Activated effector memory CD4-positive, alpha-beta T cell treated with anti-CD3 and anti-CD28 coated beads, Interleukin-2, amount 50 U/mL, for 16 hours (primary cell): ENCODE data around the gene OR51B2.
"Not testable (repeated sequence)": the region's sequence is repeated elsewhere in the genome, so short reads cannot be mapped to it uniquely, and the experiment has no call there.

Experiments used
- DNase-seq: peaks from one replicate; pipeline ENCODE4 v3.0.0-alpha.2; 2020

Gene OR51B2, protein sequence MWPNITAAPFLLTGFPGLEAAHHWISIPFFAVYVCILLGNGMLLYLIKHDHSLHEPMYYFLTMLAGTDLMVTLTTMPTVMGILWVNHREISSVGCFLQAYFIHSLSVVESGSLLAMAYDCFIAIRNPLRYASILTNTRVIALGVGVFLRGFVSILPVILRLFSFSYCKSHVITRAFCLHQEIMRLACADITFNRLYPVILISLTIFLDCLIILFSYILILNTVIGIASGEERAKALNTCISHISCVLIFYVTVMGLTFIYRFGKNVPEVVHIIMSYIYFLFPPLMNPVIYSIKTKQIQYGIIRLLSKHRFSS

GRCh38 chr11:5324197-5324596, at the start of gene OR51B2:
OR51B2 (minus strand) TSS chr11:5324297; CDS start chr11:5324297, 0 bp downstream.
- DNase-seq = no peak

DNA sequence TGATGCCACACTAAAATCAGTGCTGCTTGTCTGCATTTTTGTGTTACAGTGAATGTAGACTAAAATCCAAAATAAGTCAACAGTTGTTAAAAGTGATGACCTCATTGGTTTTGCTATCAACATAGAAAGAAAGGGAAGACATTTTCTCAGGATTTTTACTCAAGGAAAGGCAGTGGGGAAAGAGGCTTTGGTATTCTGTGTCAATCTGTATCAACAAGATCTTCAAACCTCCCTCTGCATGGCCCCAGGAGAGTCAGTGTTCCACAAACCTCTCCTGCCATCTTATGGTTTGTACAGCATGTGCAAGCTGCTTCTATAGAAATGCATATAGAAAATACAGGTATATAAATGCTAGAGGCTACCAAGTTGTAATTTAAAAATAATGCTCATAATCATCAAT, 45.7 kb upstream of the OR51B2 start:
- no peak for DNase-seq

GRCh38 chr11:5368502-5369043, 44.5 kb upstream of the OR51B2 start:
- DNase-seq = no peak

DNA sequence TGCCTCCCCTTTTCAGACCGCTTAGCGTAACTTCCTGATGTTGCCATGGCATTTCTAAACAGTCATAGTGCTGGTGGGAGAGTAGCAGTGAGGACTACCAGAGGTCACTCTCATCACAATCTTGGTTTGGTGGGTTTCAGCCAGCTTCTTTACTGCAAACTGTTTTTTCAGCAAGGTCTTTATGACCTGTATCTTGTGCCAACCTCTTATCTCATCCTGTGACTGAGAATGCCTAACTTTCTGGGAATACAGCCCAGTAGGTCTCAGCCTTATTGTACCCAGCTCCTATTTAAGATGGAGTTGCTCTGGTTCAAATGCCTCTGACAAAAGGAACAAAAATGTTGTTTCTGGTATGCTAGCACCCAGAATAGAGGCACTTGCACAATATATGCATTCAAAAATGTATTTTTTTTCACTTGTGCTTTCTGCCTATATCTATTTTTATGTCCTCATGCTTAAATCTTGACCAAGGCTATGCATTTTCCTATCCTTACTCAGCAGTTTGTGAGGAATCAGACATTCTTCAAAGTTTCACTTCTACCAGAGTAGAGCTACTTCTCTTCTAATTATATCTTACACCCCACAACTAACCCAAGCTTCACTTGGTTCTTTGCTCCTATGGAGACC, 43.5 kb upstream of the OR51B2 start:
- DNase-seq = no peak

DNA sequence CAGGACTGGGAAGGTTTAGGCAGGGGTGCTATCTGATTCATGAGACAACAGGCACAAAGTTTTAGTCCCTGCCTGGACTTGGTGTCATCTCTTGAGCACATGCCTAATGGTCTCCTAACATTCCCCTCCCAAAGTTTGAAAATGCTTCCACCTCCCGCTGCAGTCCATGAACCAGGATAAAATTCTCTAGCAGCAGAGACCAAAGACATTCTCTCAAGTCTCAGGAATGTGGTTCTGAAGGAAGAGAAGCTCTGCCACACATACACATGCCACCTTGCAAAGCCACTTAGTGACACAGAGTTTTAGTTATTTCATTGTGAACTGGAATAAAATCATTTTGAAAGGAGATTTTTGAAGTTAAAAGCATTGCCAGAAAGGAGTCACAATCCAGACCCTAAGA, 42.8 kb upstream of the OR51B2 start:
- no peak for DNase-seq

GRCh38 chr11:5366365-5366764, 42.3 kb upstream of the OR51B2 start:
- not testable (repeated sequence) for DNase-seq

DNA sequence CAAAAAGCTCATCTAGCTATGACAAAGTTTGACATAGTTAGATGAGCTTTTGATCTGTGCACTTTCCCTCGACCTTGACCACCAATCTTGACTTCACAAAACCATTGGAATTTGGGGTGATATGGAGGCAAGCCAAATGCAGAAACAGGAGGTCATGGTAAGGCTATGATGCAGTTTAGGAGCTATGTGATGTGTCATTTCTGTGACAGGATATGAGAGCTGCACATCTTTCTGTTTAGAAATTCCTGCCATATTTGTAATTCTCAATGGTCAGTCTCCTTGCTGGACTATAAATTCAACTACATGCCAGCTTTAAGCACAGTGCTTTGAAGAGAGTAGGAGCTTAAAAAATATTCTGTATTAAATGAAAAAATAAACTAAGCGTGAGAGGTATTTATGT, 40.1 kb upstream of the OR51B2 start:
- no peak for DNase-seq

DNA sequence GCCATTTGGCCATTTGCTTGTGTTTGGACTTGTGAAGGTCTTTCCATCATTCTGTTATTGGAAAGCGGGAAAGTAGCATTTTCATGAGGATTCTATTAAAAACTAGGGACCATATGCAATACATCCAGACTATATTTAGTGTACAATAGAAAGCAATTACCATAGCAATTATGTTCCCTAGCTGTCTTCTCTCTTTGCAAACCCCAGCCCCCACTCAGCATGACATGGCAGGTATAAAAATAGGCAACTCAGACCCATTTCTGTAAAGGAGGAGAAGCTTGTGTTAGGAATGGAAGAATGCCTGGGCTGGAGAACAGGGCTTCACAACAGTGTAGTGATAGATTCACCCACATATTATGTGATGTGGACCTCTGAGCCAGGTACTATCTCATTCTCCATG, 39.6 kb upstream of the OR51B2 start:
- DNase-seq = no peak

GRCh38 chr11:5362017-5362625, 38.0 kb upstream of the OR51B2 start:
- DNase-seq = no peak

- not testable (repeated sequence) for DNase-seq
These were observed 31.9 kb upstream of the OR51B2 start for GRCh38 chr11:5356031-5356430.

DNA sequence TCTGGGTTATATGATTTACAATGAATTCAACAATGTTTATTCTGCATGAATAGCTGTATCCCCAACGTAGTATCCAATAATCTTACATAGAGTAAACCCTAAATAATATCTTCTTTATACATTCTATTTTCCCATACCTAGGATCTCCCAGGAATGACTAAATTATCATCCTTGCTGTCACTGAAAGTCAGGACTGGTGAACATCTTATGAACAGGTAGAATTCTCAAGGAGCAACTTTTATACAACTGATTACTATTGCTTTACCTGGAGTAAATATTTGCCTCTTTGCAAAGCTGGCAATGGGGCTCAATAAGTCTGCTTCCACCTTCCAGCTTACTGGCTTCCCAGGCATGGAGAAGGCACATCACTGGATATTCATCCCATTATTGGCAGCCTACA, 27.1 kb upstream of the OR51B2 start, which contains the start of gene OR51B6:
Gene OR51B6, plus strand, starts transcription at position 301 of the 400 bp plus-strand sequence. Its CDS starts 0 bp downstream, at position 301.
- DNase-seq = no peak

DNA sequence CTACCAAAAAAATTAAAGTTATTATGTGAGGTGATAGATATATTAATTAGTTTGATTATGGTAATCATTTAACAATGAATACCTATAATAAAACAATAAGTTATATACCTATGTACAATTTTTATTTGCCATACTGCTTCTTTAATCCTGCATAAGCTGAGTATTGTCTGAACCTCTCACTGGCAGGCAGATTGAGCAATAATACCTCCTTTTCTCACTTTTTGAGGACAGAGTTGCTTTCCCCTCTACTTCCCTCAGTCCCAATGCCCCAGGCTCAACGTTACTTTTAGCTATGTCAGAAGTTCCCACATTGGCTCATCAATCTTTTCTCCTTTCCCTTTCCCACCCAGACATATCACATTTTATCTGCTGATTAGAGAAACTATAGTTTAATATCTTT, 25.5 kb upstream of the OR51B2 start:
- no peak for DNase-seq

- DNase-seq = no peak
These were observed 24.6 kb upstream of the OR51B2 start for GRCh38 chr11:5348551-5349194.

DNA sequence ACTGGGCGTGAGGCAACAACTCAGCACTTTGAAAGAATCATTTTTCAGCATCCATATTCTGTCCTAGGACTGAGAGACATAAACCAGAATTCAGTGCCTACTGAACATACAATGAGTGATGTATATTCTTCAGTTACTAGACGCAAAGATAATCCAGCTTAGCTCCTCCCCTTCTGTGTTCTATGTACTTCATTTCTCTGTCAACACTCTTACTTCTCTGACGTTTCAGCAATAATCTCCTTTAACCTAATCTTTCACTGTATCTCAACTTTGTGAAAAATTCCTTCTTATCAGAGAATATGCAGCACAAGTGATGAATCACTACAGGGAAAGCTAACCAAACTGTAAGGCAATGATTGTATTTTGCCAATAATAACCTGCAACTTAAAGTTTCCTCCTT, 21.7 kb upstream of the OR51B2 start:
- DNase-seq = no peak

DNA sequence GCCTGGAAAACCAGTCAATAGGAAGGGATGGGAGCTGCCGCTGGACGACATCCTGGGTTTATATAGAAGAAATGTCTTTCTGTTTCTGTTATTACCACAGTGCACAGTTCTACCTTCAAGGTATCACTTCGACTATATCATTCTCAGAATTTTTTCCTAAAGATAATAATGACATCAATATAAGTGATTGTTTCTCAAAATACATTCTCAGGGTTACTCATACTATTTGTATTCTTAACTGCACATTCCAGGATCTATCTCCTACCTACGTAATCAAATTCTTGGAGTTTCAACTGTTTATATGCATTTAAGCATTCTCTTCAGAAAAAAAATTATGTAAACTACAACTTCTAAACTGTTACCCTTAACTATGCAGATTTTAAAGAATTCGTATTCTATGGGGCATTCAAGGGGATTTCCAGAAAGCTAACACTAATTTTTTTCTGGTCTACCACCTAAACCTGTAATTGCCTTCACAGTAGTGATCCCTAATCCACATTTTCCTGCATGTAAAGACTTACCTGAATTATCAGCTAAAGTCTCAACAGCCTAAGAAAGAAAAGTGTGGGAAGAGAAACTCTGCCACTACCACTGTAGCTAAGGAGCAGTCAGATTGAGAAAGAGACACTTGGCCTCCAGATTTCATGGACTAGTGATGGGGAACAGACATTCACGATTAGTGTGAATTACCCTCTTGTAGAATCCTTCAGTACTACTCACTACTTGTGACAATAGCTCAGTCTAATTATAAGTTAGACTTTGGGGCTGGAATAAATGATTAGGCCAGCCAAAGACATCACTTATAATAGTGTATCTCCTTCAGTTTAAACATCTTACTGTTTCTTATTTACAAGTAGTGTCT, 19.6 kb upstream of the OR51B2 start, which contains the start of gene OR51B5:
Gene OR51B5, minus strand, starts transcription at position 51 of the 862 bp plus-strand sequence. Its CDS starts 0 bp downstream, at position 51.
- DNase-seq = no peak

- DNase-seq = no peak
These were observed 15.8 kb upstream of the OR51B2 start for GRCh38 chr11:5339771-5340322.

GRCh38 chr11:5337253-5337652, 13.2 kb upstream of the OR51B2 start:
- DNase-seq = not testable (repeated sequence)

DNA sequence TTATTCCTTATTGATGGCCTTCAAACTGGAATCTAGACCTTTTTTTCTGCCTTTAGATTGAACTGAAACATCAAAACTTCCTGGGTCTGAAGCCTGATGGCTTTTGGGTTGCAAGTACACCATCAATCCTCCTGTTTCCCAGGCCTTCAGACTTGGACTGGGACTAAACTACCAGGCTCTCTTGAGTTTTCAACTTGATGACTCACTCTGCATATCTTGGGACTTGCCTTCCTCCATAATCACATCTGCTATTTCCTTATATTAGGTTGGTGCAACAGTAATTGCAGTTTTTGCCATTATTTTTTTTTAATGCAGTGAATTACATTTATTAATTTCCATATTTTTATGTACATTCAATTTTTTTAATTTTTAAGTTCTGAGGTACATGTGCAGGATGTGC, 12.2 kb upstream of the OR51B2 start:
- no peak for DNase-seq

- no peak for DNase-seq
These were observed 11.1 kb upstream of the OR51B2 start for GRCh38 chr11:5335170-5335569.

- DNase-seq = no peak
These were observed 6.8 kb downstream of the OR51B2 start for GRCh38 chr11:5317292-5317691.

GRCh38 chr11:5313326-5314023, 10.6 kb downstream of the OR51B2 start:
- DNase-seq = not testable (repeated sequence)
